GM12878 (cell line): Measurements from ENCODE around the gene MBNL1. TPM values are rescaled to one million over a fixed set of nuclear protein-coding genes. Genes with fewer than 3 reads are reported as not detected.

Experiments
- CBX3 ChIP-seq: fragments of 200-600 bp; sonication (generic); IDR thresholded peaks from 2 replicates; pipeline ENCODE4 v1.6.1; 2016; ENCODE audit warnings: low read depth, borderline replicate concordance
- CEBPZ ChIP-seq: fragments of 150-350 bp; IDR thresholded peaks from 2 replicates; pipeline ENCODE4 v1.6.1; 2016; ENCODE audit warnings: low read depth, low read length
- DPF2 ChIP-seq: fragments of 450-650 bp; IDR thresholded peaks from 2 replicates; pipeline ENCODE4 v1.6.1; 2017; ENCODE audit warnings: mild to moderate bottlenecking
- EZH2 ChIP-seq: IDR thresholded peaks from 2 replicates; pipeline ENCODE4 v1.6.1; 2012; ENCODE audit warnings: low read depth, mild to moderate bottlenecking, control low read depth, inconsistent platforms, low read length, borderline replicate concordance; ENCODE audit not compliant: control insufficient read depth
- FOXK2 ChIP-seq: fragments of 450-650 bp; IDR thresholded peaks from 2 replicates; pipeline ENCODE4 v1.6.1; 2017; ENCODE audit warnings: mild to moderate bottlenecking, moderate library complexity
- MEF2B ChIP-seq: fragments of 450-650 bp; IDR thresholded peaks from 2 replicates; pipeline ENCODE4 v1.6.1; 2018; ENCODE audit warnings: mild to moderate bottlenecking, moderate library complexity; ENCODE audit not compliant: partially characterized antibody, poor library complexity, severe bottlenecking
- MTA3 ChIP-seq: IDR thresholded peaks from 2 replicates; pipeline ENCODE4 v1.6.1; 2012; ENCODE audit warnings: low read length, inconsistent platforms, borderline replicate concordance
- NFIC ChIP-seq: IDR thresholded peaks from 2 replicates; pipeline ENCODE4 v1.6.1; 2012; ENCODE audit warnings: low read depth, mild to moderate bottlenecking, inconsistent platforms, low read length, moderate library complexity
- NFYB ChIP-seq: IDR thresholded peaks from 2 replicates; pipeline ENCODE4 v1.6.1; 2011; ENCODE audit warnings: low read depth, mild to moderate bottlenecking, low read length, improper control_type of control experiment, moderate library complexity; ENCODE audit not compliant: insufficient read depth
- PBX3 ChIP-seq: IDR thresholded peaks from 2 replicates; pipeline ENCODE4 v1.6.1; 2011; ENCODE audit warnings: mild to moderate bottlenecking, low read depth, low read length, moderate library complexity; ENCODE audit not compliant: insufficient replicate concordance
- RBBP5 ChIP-seq: fragments of 200-600 bp; sonication (generic); conservative IDR thresholded peaks from 2 replicates; pipeline ENCODE4 v1.6.1; 2016
- SREBF1 ChIP-seq: IDR thresholded peaks from 2 replicates; pipeline ENCODE4 v1.6.1; 2012; ENCODE audit warnings: mild to moderate bottlenecking, low read length
- STAT3 ChIP-seq: IDR thresholded peaks from 2 replicates; pipeline ENCODE4 v1.6.1; 2011; ENCODE audit warnings: low read depth, low read length, improper control_type of control experiment
- TCF7 ChIP-seq: IDR thresholded peaks from 2 replicates; pipeline ENCODE4 v1.6.1; 2014; ENCODE audit warnings: antibody characterized with exemption, borderline replicate concordance
- USF2 ChIP-seq: IDR thresholded peaks from 2 replicates; pipeline ENCODE4 v1.6.1; 2011; ENCODE audit warnings: low read depth, low read length, improper control_type of control experiment, borderline replicate concordance
- WRNIP1 ChIP-seq: IDR thresholded peaks from 2 replicates; pipeline ENCODE4 v1.6.1; 2011; ENCODE audit warnings: low read depth, low read length, improper control_type of control experiment, borderline replicate concordance
- ZNF217 ChIP-seq: fragments of 450-650 bp; IDR thresholded peaks from 2 replicates; pipeline ENCODE4 v1.6.1; 2017; ENCODE audit warnings: antibody characterized with exemption, mild to moderate bottlenecking
- ZNF274 ChIP-seq: IDR thresholded peaks from one replicate; pipeline ENCODE4 v1.8.0; 2011; ENCODE audit not compliant: insufficient read length, insufficient read depth
- ZNF384 ChIP-seq: IDR thresholded peaks from 2 replicates; pipeline ENCODE4 v1.6.1; 2012; ENCODE audit warnings: low read depth, mild to moderate bottlenecking, low read length, improper control_type of control experiment, borderline replicate concordance
- polyA plus RNA-seq, 11 experiments: library from polyadenylated mRNA; depleted of rRNA in 4 of 11; unstranded in 6 of 11; stranded (reverse) in 5 of 11; fragments of >200 nt; fragmentation: Nextera tagmentation in 4 of 11; fragmentation: Illumina TruSeq in 1 of 11; extraction: Ambion mirVana in 4 of 11; extraction: Trizol in 1 of 11; gene quantifications; 1 replicate in 1 of 11; 2 replicates in 10 of 11; pipeline versions ENCODE4 v1.2.1 to v1.2.3, GENCODE V29; 2011 to 2016; ENCODE audit warnings: inconsistent platforms in 2 of 11, missing spikeins in 2 of 11, low read depth in 1 of 11
- total RNA-seq, 4 experiments: library from RNA; depleted of rRNA in 3 of 4; stranded (reverse); fragments of >200 nt in 3 of 4; fragmentation: Illumina TruSeq in 1 of 4; extraction: Trizol in 1 of 4; gene quantifications; 2 replicates each; pipeline versions ENCODE4 v1.2.1 to v1.2.3, GENCODE V29; 2013 to 2021
- TF ChIP-seq, protein P1 (sequence below): fragments of 450-650 bp; IDR thresholded peaks from 2 replicates; pipeline ENCODE4 v1.6.1; 2018; ENCODE audit warnings: mild to moderate bottlenecking, low read depth, moderate library complexity; ENCODE audit not compliant: partially characterized antibody
- TF ChIP-seq, protein P2 (sequence below): fragments of 450-650 bp; IDR thresholded peaks from 2 replicates; pipeline ENCODE4 v1.6.1; 2017; ENCODE audit warnings: mild to moderate bottlenecking, low read depth, inconsistent platforms; ENCODE audit not compliant: poor library complexity, severe bottlenecking

Gene MBNL1
- total and polyA plus RNA-seq, 10 of the 15 experiments (the other 5 are each of a cell fraction or from before 2014, with no cell fraction given) = 59.6 to 337 (median 143) TPM

- TF ChIP-seq, protein P1, sequence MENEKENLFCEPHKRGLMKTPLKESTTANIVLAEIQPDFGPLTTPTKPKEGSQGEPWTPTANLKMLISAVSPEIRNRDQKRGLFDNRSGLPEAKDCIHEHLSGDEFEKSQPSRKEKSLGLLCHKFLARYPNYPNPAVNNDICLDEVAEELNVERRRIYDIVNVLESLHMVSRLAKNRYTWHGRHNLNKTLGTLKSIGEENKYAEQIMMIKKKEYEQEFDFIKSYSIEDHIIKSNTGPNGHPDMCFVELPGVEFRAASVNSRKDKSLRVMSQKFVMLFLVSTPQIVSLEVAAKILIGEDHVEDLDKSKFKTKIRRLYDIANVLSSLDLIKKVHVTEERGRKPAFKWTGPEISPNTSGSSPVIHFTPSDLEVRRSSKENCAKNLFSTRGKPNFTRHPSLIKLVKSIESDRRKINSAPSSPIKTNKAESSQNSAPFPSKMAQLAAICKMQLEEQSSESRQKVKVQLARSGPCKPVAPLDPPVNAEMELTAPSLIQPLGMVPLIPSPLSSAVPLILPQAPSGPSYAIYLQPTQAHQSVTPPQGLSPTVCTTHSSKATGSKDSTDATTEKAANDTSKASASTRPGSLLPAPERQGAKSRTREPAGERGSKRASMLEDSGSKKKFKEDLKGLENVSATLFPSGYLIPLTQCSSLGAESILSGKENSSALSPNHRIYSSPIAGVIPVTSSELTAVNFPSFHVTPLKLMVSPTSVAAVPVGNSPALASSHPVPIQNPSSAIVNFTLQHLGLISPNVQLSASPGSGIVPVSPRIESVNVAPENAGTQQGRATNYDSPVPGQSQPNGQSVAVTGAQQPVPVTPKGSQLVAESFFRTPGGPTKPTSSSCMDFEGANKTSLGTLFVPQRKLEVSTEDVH = no peak
- TF ChIP-seq CBX3 (no peak), USF2 (no peak), MEF2B (peak; percentile 64), ZNF384 (no peak), PBX3 (no peak), MTA3 (no peak; the same call in 1 of the 2 replicates), CEBPZ (no peak), RBBP5 (no peak), ZNF274 (no peak), SREBF1 (no peak), TCF7 (peak; percentile 61; the same call in 1 of the 2 replicates), NFIC (peak; percentile 58), EZH2 (no peak), DPF2 (peak; percentile 73), WRNIP1 (no peak), NFYB (no peak), ZNF217 (peak; percentile 77; the same call in 1 of the 2 replicates), FOXK2 (no peak), STAT3 (no peak)
- TF ChIP-seq, protein P2, sequence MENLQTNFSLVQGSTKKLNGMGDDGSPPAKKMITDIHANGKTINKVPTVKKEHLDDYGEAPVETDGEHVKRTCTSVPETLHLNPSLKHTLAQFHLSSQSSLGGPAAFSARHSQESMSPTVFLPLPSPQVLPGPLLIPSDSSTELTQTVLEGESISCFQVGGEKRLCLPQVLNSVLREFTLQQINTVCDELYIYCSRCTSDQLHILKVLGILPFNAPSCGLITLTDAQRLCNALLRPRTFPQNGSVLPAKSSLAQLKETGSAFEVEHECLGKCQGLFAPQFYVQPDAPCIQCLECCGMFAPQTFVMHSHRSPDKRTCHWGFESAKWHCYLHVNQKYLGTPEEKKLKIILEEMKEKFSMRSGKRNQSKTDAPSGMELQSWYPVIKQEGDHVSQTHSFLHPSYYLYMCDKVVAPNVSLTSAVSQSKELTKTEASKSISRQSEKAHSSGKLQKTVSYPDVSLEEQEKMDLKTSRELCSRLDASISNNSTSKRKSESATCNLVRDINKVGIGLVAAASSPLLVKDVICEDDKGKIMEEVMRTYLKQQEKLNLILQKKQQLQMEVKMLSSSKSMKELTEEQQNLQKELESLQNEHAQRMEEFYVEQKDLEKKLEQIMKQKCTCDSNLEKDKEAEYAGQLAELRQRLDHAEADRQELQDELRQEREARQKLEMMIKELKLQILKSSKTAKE = peak; percentile 68
Measured at GRCh38 chr3:152511904-152512303, 243.2 kb downstream of the MBNL1 start (continued).
